ENCODE results near the gene NR3C2.

- no peak for TF ChIP-seq CTCF (IDR thresholded peaks at IDR 0.05; ENCODE audit: insufficient read depth, low read depth, low read length)
- no peak for TF ChIP-seq EZH2 (IDR thresholded peaks at IDR 0.05; ENCODE audit: insufficient read depth, low read length)
Measured at GRCh38 chr4:148369919-148370318, 72.3 kb downstream of the NR3C2 start.
